Skeletal muscle tissue (tissue), 4 donors: ENCODE data around the gene NPY4R. TPM values are rescaled to one million over a fixed set of nuclear protein-coding genes. Genes with fewer than 3 reads are reported as not detected.
"Not testable (repeated sequence)": the region's sequence is repeated elsewhere in the genome, so short reads cannot be mapped to it uniquely, and the experiment has no call there.

Experiments used
- H3K27ac ChIP-seq: one replicate; pipeline ENCODE4 v1.7.0; 2013; ENCODE audit warnings: mild to moderate bottlenecking, low read depth, low read length, inconsistent platforms
- H3K27me3 ChIP-seq, 3 donors: one replicate each; pipeline ENCODE4 v1.7.0; 2013; ENCODE audit warnings: low read length in 3 of 3; ENCODE audit not compliant: control insufficient read depth in 3 of 3, insufficient read depth in 3 of 3
- H3K36me3 ChIP-seq, 3 donors: one replicate each; pipeline ENCODE4 v1.7.0; 2013; ENCODE audit warnings: low read length in 3 of 3; ENCODE audit not compliant: control insufficient read depth in 3 of 3, insufficient read depth in 3 of 3
- H3K4me1 ChIP-seq, 3 donors: one replicate each; pipeline ENCODE4 v1.7.0; 2013; ENCODE audit warnings: low read length in 3 of 3, mild to moderate bottlenecking in 3 of 3; ENCODE audit not compliant: control insufficient read depth in 3 of 3, insufficient read depth in 3 of 3
- H3K4me3 ChIP-seq, 3 donors: one replicate each; pipeline ENCODE4 v1.7.0; 2013; ENCODE audit warnings: low read length in 3 of 3
- H3K9ac ChIP-seq, 3 donors: one replicate each; pipeline ENCODE4 v1.7.0; 2013; ENCODE audit warnings: low read length in 3 of 3, mild to moderate bottlenecking in 3 of 3, moderate library complexity in 2 of 3, low read depth in 1 of 3
- H3K9me3 ChIP-seq, 3 donors: one replicate each; pipeline ENCODE4 v1.7.0; 2013; ENCODE audit warnings: low read length in 3 of 3; ENCODE audit not compliant: control insufficient read depth in 3 of 3
- total RNA-seq: library from RNA; depleted of rRNA; stranded (reverse); fragments of >200 nt; gene quantifications from one replicate; pipeline ENCODE4 v1.2.3, GENCODE V29; 2014
- donor health status: Osteomylitis.

The NPY4R gene
- total RNA-seq, 1 donor from 2014 or later, result not detected

DNA sequence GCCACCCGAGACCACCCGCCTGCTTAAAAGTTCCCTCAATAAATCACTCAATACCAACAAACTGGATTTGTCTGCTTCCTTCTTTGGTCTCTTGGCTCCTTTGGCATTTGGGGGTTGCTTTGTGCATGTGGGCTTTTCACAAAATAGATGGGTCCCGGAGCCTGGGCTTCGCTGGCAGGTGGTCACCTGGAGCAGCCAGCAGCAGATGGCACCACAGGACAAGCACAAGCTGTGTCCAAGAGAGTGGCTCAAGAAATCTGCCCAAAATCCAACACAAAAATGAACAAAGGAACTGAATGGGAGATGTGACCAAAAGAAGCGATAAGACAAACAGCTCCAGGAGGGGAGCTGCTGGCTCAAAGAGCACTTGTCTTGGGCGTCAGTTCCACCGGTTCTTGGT, 6.2 kb downstream of the NPY4R start:
- H3K9me3 ChIP-seq, H3K27me3 ChIP-seq, H3K4me3 ChIP-seq, H3K36me3 ChIP-seq, H3K4me1 ChIP-seq, H3K27ac ChIP-seq, H3K9ac ChIP-seq: not testable (repeated sequence)

DNA sequence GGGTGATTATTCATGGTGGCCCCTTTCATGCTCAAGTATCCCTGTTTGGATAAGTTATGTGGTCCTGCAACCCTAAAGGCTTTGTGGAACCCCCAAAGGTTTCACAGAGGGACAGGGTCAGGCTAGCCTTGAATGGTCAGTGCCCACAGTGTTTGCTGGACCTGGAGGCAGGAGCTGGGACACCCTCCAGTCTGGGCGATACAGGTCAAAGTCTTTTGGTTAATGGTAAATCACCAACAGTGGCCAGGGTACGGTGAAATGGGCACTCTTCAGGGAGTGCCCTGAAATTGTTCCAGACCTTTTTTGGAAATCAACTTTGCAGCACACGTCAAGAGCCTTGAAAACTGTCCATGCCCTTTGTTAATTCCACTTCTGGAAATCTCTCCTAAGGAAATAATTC, 8.7 kb downstream of the NPY4R start:
- H3K9me3 ChIP-seq, H3K4me3 ChIP-seq, H3K36me3 ChIP-seq, H3K4me1 ChIP-seq, H3K9ac ChIP-seq, H3K27me3 ChIP-seq, H3K27ac ChIP-seq: not testable (repeated sequence)

- H3K27me3 ChIP-seq, H3K36me3 ChIP-seq, H3K9me3 ChIP-seq, H3K4me3 ChIP-seq, H3K4me1 ChIP-seq, H3K9ac ChIP-seq, H3K27ac ChIP-seq: not testable (repeated sequence)
Measured at GRCh38 chr10:46455992-46456391, 9.8 kb downstream of the NPY4R start.

DNA sequence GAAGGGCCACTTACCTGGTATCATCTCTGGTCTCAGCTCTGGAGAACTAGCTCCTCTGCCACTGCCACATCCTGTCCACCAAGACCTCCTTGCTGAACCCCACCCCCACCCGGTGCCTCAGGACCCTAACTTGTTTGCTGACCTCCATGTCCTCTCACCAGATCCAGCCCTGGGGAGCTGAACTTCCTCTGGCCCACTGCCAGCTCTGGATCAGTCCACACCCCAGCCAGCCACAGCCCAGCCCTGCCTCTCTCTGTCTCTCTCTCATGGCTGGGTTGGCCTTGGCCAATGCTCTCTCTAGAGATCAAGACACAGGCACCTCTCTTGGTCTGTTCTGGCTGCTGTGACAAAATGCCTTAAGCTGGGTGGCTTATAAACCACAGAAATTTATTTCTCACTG, 14.4 kb downstream of the NPY4R start:
- not testable (repeated sequence) for H3K4me3 ChIP-seq, H3K9ac ChIP-seq, H3K27ac ChIP-seq, H3K4me1 ChIP-seq, H3K36me3 ChIP-seq, H3K9me3 ChIP-seq, H3K27me3 ChIP-seq

GRCh38 chr10:46450829-46451228, 14.9 kb downstream of the NPY4R start:
- not testable (repeated sequence) for H3K27me3 ChIP-seq, H3K9ac ChIP-seq, H3K9me3 ChIP-seq, H3K4me3 ChIP-seq, H3K27ac ChIP-seq, H3K36me3 ChIP-seq, H3K4me1 ChIP-seq

GRCh38 chr10:46447439-46447838, 18.3 kb downstream of the NPY4R start:
- H3K27me3 ChIP-seq, H3K4me3 ChIP-seq, H3K9me3 ChIP-seq, H3K27ac ChIP-seq, H3K4me1 ChIP-seq, H3K36me3 ChIP-seq, H3K9ac ChIP-seq: not testable (repeated sequence)

GRCh38 chr10:46445389-46446122, 20.2 kb downstream of the NPY4R start:
- not testable (repeated sequence) for H3K9me3 ChIP-seq, H3K36me3 ChIP-seq, H3K9ac ChIP-seq, H3K4me1 ChIP-seq, H3K4me3 ChIP-seq, H3K27me3 ChIP-seq, H3K27ac ChIP-seq

GRCh38 chr10:46443422-46443821, 22.3 kb downstream of the NPY4R start:
- H3K4me3 ChIP-seq, H3K36me3 ChIP-seq, H3K27me3 ChIP-seq, H3K9me3 ChIP-seq, H3K4me1 ChIP-seq, H3K27ac ChIP-seq, H3K9ac ChIP-seq: not testable (repeated sequence)

GRCh38 chr10:46442706-46443275, 23.0 kb downstream of the NPY4R start:
- not testable (repeated sequence) for H3K4me1 ChIP-seq, H3K4me3 ChIP-seq, H3K9me3 ChIP-seq, H3K9ac ChIP-seq, H3K27ac ChIP-seq, H3K36me3 ChIP-seq, H3K27me3 ChIP-seq

- not testable (repeated sequence) for H3K4me3 ChIP-seq, H3K9me3 ChIP-seq, H3K9ac ChIP-seq, H3K4me1 ChIP-seq, H3K36me3 ChIP-seq, H3K27me3 ChIP-seq, H3K27ac ChIP-seq
Measured at GRCh38 chr10:46441837-46442278, 23.9 kb downstream of the NPY4R start.
